ENCODE data around the gene BRCC3. TPM values are rescaled to one million over a fixed set of nuclear protein-coding genes. Genes with fewer than 3 reads are reported as not detected.

BRCC3 gene
- total and polyA plus RNA-seq, 2 donors (not counting 3 experiments of a cell fraction or from before 2014, with no cell fraction given), result 12.4 to 25.5 TPM

GRCh38 chrX:155069414-155069813, 1.9 kb upstream of the BRCC3 start:
- H3K36me3 ChIP-seq (ENCODE audit: control insufficient read depth in 2 of 2, extremely low read depth in 1 of 2, insufficient read depth in 2 of 2, low read length in 2 of 2), result no peaks in the 10 kb centered on the region
- peak overlapping the region in 1 of 3 experiments; percentile 92 for H3K4me3 ChIP-seq (replicated peaks in 1 of 3; ENCODE audit: insufficient read depth in 1 of 3, low read depth in 1 of 3, low read length in 3 of 3)
- CTCF ChIA-PET, result interaction anchor here (0.9 to 1.1 kb wide), 2 partner anchors 43 to 151 kb away, joined by 4 read pairs; partner anchors contain the start of gene FUNDC2
- intact Hi-C loops (cut with micrococcal nuclease), result no loop called here
- BruUV-seq (replicated peaks), result no TSS peak
- H3K9ac ChIP-seq (replicated peaks; ENCODE audit: extremely low read depth, insufficient read depth, low read length), result peak overlapping the region; percentile 92
- H3K4me2 ChIP-seq (ENCODE audit: insufficient read depth, low read length), result peak overlapping the region; percentile 92
- FAIRE-seq (no peak), DNase-seq (ENCODE audit: low read depth, low spot score) (no peak)
- H3K79me2 ChIP-seq (ENCODE audit: control insufficient read depth, insufficient read depth, low read length), result peaks cover 45% of the 10 kb centered on the region
- dilution Hi-C loops (cut with MboI; ENCODE audit: extremely low pct_ligation_motif_present, low sequenced_read_pairs), result no loop called here
- H3K4me1 ChIP-seq (ENCODE audit: control insufficient read depth, extremely low read depth, insufficient read depth, low read length), result peaks cover 20% of the 10 kb centered on the region
- TF ChIP-seq MAX (IDR thresholded peaks at IDR 0.05; ENCODE audit: insufficient read depth, insufficient read length) (no peak), JUN (IDR thresholded peaks at IDR 0.05; ENCODE audit: borderline replicate concordance, insufficient read depth, insufficient read length, low read depth) (no peak), POLR2AphosphoS5 (IDR thresholded peaks at IDR 0.05; ENCODE audit: insufficient read depth, low read depth, low read length) (no peak), MYC (IDR thresholded peaks at IDR 0.05; ENCODE audit: low read depth, low read length) (no peak), EZH2 (IDR thresholded peaks at IDR 0.05; ENCODE audit: borderline replicate concordance, low read depth, low read length, severe bottlenecking) (no peak), CTCF (IDR thresholded peaks at IDR 0.05; ENCODE audit: extremely low read depth in 1 of 2, insufficient read depth in 1 of 2, low read depth in 1 of 2, low read length in 2 of 2) (no peak), POLR2A (IDR thresholded peaks at IDR 0.05; ENCODE audit: low read depth, low read length) (no peak)
- no peaks in the 10 kb centered on the region for H3K9me1 ChIP-seq (replicated peaks; ENCODE audit: control insufficient read depth, extremely low read depth, insufficient read depth, low read length)
- POLR2A ChIA-PET, result no interaction called here
- H2AFZ ChIP-seq (ENCODE audit: low read depth, low read length), result no peak overlapping the region
- H3K27ac ChIP-seq (ENCODE audit: insufficient read depth, low read depth, low read length), result no peak overlapping the region
- no peaks in the 10 kb centered on the region for H4K20me1 ChIP-seq (replicated peaks; ENCODE audit: control insufficient read depth, extremely low read depth, insufficient read depth, low read length)
- no peaks in the 10 kb centered on the region for H3K9me3 ChIP-seq (replicated peaks; ENCODE audit: control insufficient read depth, insufficient read depth, low read length)
- H3K27me3 ChIP-seq (ENCODE audit: control insufficient read depth in 2 of 2, insufficient read depth in 2 of 2, low read length in 2 of 2), result no peaks in the 10 kb centered on the region

Measured in endothelial cell of umbilical vein (primary cell).